Dendritic cell treated with granulocyte-macrophage colony-stimulating factor and Interleukin-4, amounts not matched to agents 40 ng/mL and 50 ng/mL, for 4 days (primary cell): Measurements from ENCODE around the gene FOXM1.
"Not testable (repeated sequence)": the region's sequence is repeated elsewhere in the genome, so short reads cannot be mapped to it uniquely, and the experiment has no call there.

Source experiments
- H3K27ac Mint-ChIP-seq: one replicate; pipeline ENCODE4 v1.8.0; 2022; ENCODE audit warnings: mild to moderate bottlenecking, mixed read lengths
- H3K27me3 Mint-ChIP-seq: one replicate; pipeline ENCODE4 v1.8.0; 2022; ENCODE audit warnings: mild to moderate bottlenecking, mixed read lengths
- H3K36me3 Mint-ChIP-seq: one replicate; pipeline ENCODE4 v1.8.0; 2022; ENCODE audit warnings: low read depth, mixed read lengths
- H3K4me1 Mint-ChIP-seq: one replicate; pipeline ENCODE4 v1.8.0; 2022; ENCODE audit warnings: low read depth, mixed read lengths
- H3K4me3 Mint-ChIP-seq: one replicate; pipeline ENCODE4 v1.8.0; 2022; ENCODE audit warnings: mild to moderate bottlenecking, moderate library complexity, mixed read lengths
- H3K9me3 Mint-ChIP-seq: one replicate; pipeline ENCODE4 v1.8.0; 2022; ENCODE audit warnings: mixed read lengths
- intact Hi-C: fragments of 100-400 bp; cut with micrococcal nuclease; formaldehyde crosslinking; loops from one replicate; pipeline ENCODE4 v1.15.0; 2022

FOXM1 gene

GRCh38 chr12:2863402-2863801, 13.6 kb downstream of the FOXM1 start:
- H3K36me3 Mint-ChIP-seq, result peaks cover 41% of the 10 kb centered on the region
- H3K27ac Mint-ChIP-seq, H3K9me3 Mint-ChIP-seq, intact Hi-C loops, H3K4me3 Mint-ChIP-seq, H3K4me1 Mint-ChIP-seq, H3K27me3 Mint-ChIP-seq: not testable (repeated sequence)

- Mint-ChIP-seq H3K4me1 (no peaks in the 10 kb centered on the region), H3K27me3 (no peaks in the 10 kb centered on the region), H3K9me3 (no peaks in the 10 kb centered on the region), H3K36me3 (peaks cover 46% of the 10 kb centered on the region), H3K4me3 (no peak overlapping the region), H3K27ac (no peak overlapping the region)
- intact Hi-C loops, result no loop called here
These were observed 14.1 kb downstream of the FOXM1 start for GRCh38 chr12:2862876-2863275.

- Mint-ChIP-seq H3K9me3 (no peaks in the 10 kb centered on the region), H3K36me3 (peaks cover 65% of the 10 kb centered on the region), H3K4me1 (no peaks in the 10 kb centered on the region), H3K27me3 (no peaks in the 10 kb centered on the region), H3K27ac (no peak overlapping the region), H3K4me3 (no peak overlapping the region)
- intact Hi-C loops, result no loop called here
These were observed 16.8 kb downstream of the FOXM1 start for GRCh38 chr12:2860170-2860569.

GRCh38 chr12:2858944-2859421, 18.0 kb downstream of the FOXM1 start:
- Mint-ChIP-seq H3K27ac (no peak overlapping the region), H3K36me3 (peaks cover 67% of the 10 kb centered on the region), H3K27me3 (no peaks in the 10 kb centered on the region), H3K4me3 (no peak overlapping the region), H3K4me1 (no peaks in the 10 kb centered on the region), H3K9me3 (no peaks in the 10 kb centered on the region)
- intact Hi-C loops, result no loop called here

- Mint-ChIP-seq H3K4me1 (no peaks in the 10 kb centered on the region), H3K27me3 (no peaks in the 10 kb centered on the region), H3K36me3 (peaks cover 61% of the 10 kb centered on the region), H3K27ac (no peak overlapping the region), H3K4me3 (no peak overlapping the region), H3K9me3 (no peaks in the 10 kb centered on the region)
- intact Hi-C loops, result no loop called here
These were observed 18.6 kb downstream of the FOXM1 start for GRCh38 chr12:2858334-2858733.

GRCh38 chr12:2857576-2857975, 19.4 kb downstream of the FOXM1 start:
- Mint-ChIP-seq H3K27ac (no peak overlapping the region), H3K36me3 (peaks cover 57% of the 10 kb centered on the region), H3K4me3 (no peak overlapping the region), H3K9me3 (no peaks in the 10 kb centered on the region), H3K27me3 (no peaks in the 10 kb centered on the region), H3K4me1 (no peaks in the 10 kb centered on the region)
- intact Hi-C loops, result no loop called here

GRCh38 chr12:2857021-2857431, 19.9 kb downstream of the FOXM1 start, which contains the start of gene TEX52:
Gene TEX52, minus strand, starts transcription at chr12:2857039. Its CDS starts 13 bp downstream, at chr12:2857026.
- no peaks in the 10 kb centered on the region for H3K4me1 Mint-ChIP-seq
- no peak within 1 kb of the TSS for H3K27ac Mint-ChIP-seq
- no peak within 1 kb of the TSS for H3K4me3 Mint-ChIP-seq
- no peaks in the 10 kb centered on the region for H3K27me3 Mint-ChIP-seq
- intact Hi-C loops, result no loop called here
- no peaks in the 10 kb centered on the region for H3K9me3 Mint-ChIP-seq
- peaks cover 57% of the 10 kb centered on the region for H3K36me3 Mint-ChIP-seq

GRCh38 chr12:2856051-2856450, 20.9 kb downstream of the FOXM1 start:
- Mint-ChIP-seq H3K27ac (no peak overlapping the region), H3K4me3 (no peak overlapping the region), H3K4me1 (no peaks in the 10 kb centered on the region), H3K27me3 (no peaks in the 10 kb centered on the region), H3K9me3 (no peaks in the 10 kb centered on the region), H3K36me3 (peaks cover 57% of the 10 kb centered on the region)
- intact Hi-C loops, result no loop called here

GRCh38 chr12:2855546-2855945, 21.4 kb downstream of the FOXM1 start:
- Mint-ChIP-seq H3K27ac (no peak overlapping the region), H3K9me3 (no peaks in the 10 kb centered on the region), H3K36me3 (peaks cover 56% of the 10 kb centered on the region), H3K4me1 (no peaks in the 10 kb centered on the region), H3K4me3 (no peak overlapping the region), H3K27me3 (no peaks in the 10 kb centered on the region)
- intact Hi-C loops, result no loop called here

- no peak overlapping the region for H3K4me3 Mint-ChIP-seq
- H3K4me1 Mint-ChIP-seq, result no peaks in the 10 kb centered on the region
- no peaks in the 10 kb centered on the region for H3K27me3 Mint-ChIP-seq
- intact Hi-C loops, result loop anchor here (5.0 kb wide), 1 partner anchor 87 kb away; no protein-coding TSS in a partner anchor
- peaks cover 49% of the 10 kb centered on the region for H3K36me3 Mint-ChIP-seq
- H3K27ac Mint-ChIP-seq, result no peak overlapping the region
- H3K9me3 Mint-ChIP-seq, result no peaks in the 10 kb centered on the region
These were observed 22.1 kb downstream of the FOXM1 start for GRCh38 chr12:2854669-2855453.

- H3K27me3 Mint-ChIP-seq, result no peaks in the 10 kb centered on the region
- H3K9me3 Mint-ChIP-seq, result no peaks in the 10 kb centered on the region
- peaks cover 48% of the 10 kb centered on the region for H3K36me3 Mint-ChIP-seq
- H3K27ac Mint-ChIP-seq, result no peak overlapping the region
- intact Hi-C loops, result loop anchor here (1.0 to 5.0 kb wide), 2 partner anchors 89 to 188 kb away; no protein-coding TSS in a partner anchor
- no peaks in the 10 kb centered on the region for H3K4me1 Mint-ChIP-seq
- H3K4me3 Mint-ChIP-seq, result no peak overlapping the region
These were observed 23.3 kb downstream of the FOXM1 start for GRCh38 chr12:2853626-2854025.

- intact Hi-C loops, result loop anchor here (5.0 kb wide), 1 partner anchor 90 kb away; no protein-coding TSS in a partner anchor
These were observed 25.0 kb downstream of the FOXM1 start for GRCh38 chr12:2851931-2852330.

GRCh38 chr12:2845280-2845679, 31.7 kb downstream of the FOXM1 start:
- intact Hi-C loops, result no loop called here
- Mint-ChIP-seq H3K9me3 (no peaks in the 10 kb centered on the region), H3K27me3 (no peaks in the 10 kb centered on the region)

More at GRCh38 chr12:2851931-2852330, 25.0 kb downstream of the FOXM1 start:
- peaks cover 49% of the 10 kb centered on the region for H3K36me3 Mint-ChIP-seq
- no peak overlapping the region for H3K27ac Mint-ChIP-seq
- no peaks in the 10 kb centered on the region for H3K4me1 Mint-ChIP-seq
- H3K27me3 Mint-ChIP-seq, result no peaks in the 10 kb centered on the region
- no peak overlapping the region for H3K4me3 Mint-ChIP-seq
- no peaks in the 10 kb centered on the region for H3K9me3 Mint-ChIP-seq

GRCh38 chr12:2844786-2845185, 32.2 kb downstream of the FOXM1 start:
- H3K4me3 Mint-ChIP-seq, result no peak overlapping the region
- H3K36me3 Mint-ChIP-seq, result peaks cover 81% of the 10 kb centered on the region
- H3K9me3 Mint-ChIP-seq, result no peaks in the 10 kb centered on the region
- H3K27me3 Mint-ChIP-seq, result no peaks in the 10 kb centered on the region
- no peaks in the 10 kb centered on the region for H3K4me1 Mint-ChIP-seq
- no peak overlapping the region for H3K27ac Mint-ChIP-seq
- intact Hi-C loops, result no loop called here

More at GRCh38 chr12:2845280-2845679, 31.7 kb downstream of the FOXM1 start:
- no peak overlapping the region for H3K4me3 Mint-ChIP-seq
- peaks cover 76% of the 10 kb centered on the region for H3K36me3 Mint-ChIP-seq
- H3K4me1 Mint-ChIP-seq, result no peaks in the 10 kb centered on the region
- no peak overlapping the region for H3K27ac Mint-ChIP-seq
